GM18508 (cell line): ENCODE measurements around the gene MCCC1.
"Not testable (repeated sequence)": the region's sequence is repeated elsewhere in the genome, so short reads cannot be mapped to it uniquely, and the experiment has no call there.

Experiments used
- ATAC-seq: cut with Tn5 transposase; IDR thresholded peaks from one replicate; pipeline ENCODE4 v1.9.1; 2021; ENCODE audit warnings: moderate number of reproducible peaks; ENCODE audit not compliant: insufficient read depth, unreplicated experiment

The MCCC1 gene

DNA sequence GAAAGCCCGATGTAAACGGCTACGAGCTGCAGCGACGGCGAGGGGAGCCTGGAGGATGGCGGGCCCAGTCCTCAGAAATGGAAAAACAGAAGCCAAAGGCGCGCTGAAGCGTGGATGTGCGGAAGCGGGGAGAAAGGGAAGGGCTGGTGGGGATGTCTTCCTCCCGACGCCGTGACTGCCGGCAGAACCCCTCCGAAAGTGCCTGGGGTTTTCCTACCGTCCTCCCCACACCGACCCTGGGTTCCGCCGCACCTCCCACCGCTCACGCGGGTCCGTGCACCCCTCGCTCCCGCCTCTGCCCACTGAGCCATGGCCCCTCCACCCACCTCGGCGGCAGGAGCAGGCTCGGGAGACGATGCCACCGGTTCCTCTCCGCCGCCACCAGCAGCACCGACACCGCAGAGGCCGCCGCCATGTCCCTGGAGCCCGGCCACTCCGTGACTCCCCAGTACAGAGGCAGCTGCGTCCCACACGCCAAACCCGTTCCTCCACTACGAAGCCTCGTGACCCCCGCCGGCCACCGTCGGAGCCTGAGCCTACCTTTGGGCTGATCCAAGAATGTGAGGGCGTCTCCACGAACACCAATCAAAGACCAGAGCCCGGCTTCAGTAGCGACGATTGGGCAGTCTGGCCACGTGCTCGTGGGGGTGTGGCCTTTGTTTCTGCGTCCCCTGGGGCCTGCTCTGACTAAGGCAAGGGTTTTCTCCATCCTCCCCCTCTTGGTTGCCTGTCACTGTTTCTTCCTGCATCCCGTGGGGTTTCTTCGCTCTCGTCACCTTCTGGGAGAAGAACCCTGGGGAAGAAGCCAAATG, at the start of gene MCCC1:
TSS of gene MCCC1 (minus strand) at position 471 of the 812 bp plus-strand sequence. CDS start at position 415, 56 bp downstream.
- ATAC-seq = peak; percentile 98

DNA sequence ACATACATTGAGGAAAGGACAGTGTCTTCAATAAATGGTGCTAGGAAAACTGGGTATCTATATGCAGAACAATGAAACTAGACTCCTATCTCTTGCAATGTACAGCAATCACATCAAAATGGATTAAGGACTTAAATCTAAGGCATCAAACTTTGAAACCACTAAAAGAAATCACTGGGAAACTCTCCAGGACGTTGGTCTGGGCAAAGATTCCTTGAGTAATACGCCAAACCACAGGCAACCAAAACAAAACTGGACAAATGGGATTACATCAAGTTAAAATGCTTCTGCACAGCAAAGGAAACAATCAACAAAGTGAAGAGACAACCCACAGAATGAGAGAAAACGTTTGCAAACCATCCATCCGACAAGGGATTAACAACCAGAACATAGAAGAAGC, 48.8 kb upstream of the MCCC1 start:
- no peak for ATAC-seq

DNA sequence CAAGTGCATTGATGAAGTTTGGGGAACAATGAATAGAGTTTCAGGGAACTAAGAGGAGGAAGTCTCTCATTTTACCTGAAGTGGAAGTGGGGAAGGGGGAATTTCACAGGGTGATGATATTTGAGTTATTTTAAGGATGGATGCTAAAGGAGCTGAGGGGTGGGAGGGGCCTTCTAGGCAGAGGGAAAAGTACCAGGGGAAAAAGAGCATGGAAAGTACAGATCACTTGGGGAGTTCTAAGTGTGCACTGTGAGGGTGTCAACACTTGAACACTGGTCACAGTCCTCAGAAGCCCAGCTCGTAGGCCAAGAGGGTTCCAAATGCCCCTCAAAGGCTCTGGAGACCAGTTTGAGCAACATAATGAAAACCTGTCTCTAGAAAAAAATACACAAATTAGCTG, 45.1 kb upstream of the MCCC1 start:
- ATAC-seq = no peak

- ATAC-seq = no peak
These were observed 42.9 kb upstream of the MCCC1 start for GRCh38 chr3:183142199-183142598.

- no peak for ATAC-seq
These were observed 35.5 kb upstream of the MCCC1 start for GRCh38 chr3:183134844-183135243.

GRCh38 chr3:183132409-183132808, 33.1 kb upstream of the MCCC1 start:
- no peak for ATAC-seq

DNA sequence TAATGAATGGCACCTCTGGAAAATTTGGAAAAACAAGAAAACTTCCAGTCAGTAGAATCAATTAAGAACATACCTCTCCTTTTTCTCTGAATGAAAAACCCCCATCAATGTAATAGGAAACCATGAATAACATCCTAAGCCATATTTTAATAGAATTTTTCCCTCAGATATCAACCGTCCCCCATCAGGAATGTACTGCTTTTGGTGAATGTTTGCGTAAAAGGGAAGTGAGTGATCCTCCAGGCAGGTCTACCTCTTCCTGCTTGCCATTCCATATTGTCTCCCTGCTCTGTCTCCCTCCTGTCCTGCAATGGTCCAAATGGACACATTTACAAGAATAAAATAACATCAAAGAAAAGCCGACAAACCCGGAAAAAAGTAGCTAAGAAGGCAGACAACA, 32.4 kb upstream of the MCCC1 start:
- ATAC-seq = no peak

DNA sequence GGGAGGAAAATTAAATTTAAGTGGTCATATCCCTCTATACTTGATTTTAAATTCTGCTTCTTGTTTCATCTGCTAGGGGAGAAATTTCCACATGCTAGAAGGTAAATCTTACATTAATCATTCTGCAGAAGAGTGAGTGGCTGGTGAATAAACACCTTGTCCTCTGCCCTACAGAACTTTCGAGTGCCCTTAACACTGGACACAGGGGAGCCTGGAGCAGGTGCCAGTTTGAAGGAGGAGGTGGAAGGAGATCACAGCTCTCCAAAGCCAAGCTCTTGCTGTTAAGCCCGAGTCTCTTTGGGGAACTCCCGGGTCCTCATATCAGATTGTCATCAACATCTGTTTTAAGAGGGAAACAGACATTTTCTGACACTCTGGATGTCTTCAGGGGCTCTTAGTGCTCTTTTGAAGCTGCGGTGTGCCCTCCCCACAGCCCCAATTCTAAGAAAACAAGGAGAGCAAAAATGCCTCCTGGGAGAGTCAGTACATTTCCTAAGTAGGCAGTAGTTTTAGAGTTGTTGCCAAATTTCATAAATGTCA, 32.0 kb upstream of the MCCC1 start:
- no peak for ATAC-seq

DNA sequence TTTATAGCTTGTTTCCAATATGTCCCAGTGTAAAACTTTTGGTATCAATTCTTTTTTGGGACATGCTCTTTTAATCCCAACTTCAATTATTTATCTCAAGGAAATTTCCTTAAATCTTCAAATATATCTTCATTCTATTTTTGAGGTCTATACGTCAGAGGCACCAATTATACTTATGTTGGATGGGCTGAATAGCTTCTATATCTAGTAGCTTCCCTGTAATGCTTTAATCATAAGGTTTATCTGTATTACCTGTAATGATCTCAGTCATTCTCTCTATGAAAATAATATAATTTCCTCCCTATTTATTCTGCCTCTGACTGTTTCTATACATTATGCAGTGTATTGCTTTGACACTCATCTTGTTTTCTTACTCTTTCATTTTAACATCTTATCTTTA, 29.9 kb upstream of the MCCC1 start:
- ATAC-seq = no peak

- ATAC-seq = no peak
These were observed 29.4 kb upstream of the MCCC1 start for GRCh38 chr3:183128709-183129108.

- ATAC-seq = no peak
These were observed 24.6 kb upstream of the MCCC1 start for GRCh38 chr3:183123891-183124290.

DNA sequence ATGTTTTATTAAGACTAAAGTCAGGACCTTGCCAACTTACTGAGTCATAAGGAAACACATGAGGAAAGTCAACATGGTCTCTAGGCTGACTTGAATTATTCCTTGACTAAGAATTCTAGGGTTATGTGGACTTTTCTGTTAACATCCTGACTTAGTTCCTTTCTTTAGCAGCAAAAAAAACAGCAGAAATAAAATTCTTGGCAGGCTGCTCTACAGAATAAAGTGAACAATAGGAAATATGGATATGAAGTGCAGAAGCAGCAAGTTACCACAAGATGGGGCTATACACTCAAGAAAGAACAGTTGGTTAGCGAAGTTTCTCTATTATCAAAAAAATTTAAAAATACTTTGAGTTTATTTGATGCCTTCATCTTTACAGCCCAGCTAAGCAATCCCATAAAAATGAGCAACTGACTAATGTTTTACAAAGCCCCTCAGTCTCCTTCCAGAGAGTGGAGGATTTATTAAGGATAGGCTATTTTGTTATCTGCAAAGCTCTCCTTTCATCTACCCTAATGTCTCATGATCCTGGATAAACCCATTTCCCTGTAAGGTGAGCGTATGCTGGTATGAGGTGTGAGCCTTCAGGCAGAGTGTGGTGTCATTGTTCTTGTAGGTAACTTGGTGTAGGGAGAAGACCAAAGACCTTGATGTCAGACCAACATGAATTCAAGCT, 23.1 kb upstream of the MCCC1 start:
- no peak for ATAC-seq

- ATAC-seq = no peak
These were observed 21.4 kb upstream of the MCCC1 start for GRCh38 chr3:183120538-183121215.

- ATAC-seq = no peak
These were observed 17.8 kb upstream of the MCCC1 start for GRCh38 chr3:183117056-183117455.

DNA sequence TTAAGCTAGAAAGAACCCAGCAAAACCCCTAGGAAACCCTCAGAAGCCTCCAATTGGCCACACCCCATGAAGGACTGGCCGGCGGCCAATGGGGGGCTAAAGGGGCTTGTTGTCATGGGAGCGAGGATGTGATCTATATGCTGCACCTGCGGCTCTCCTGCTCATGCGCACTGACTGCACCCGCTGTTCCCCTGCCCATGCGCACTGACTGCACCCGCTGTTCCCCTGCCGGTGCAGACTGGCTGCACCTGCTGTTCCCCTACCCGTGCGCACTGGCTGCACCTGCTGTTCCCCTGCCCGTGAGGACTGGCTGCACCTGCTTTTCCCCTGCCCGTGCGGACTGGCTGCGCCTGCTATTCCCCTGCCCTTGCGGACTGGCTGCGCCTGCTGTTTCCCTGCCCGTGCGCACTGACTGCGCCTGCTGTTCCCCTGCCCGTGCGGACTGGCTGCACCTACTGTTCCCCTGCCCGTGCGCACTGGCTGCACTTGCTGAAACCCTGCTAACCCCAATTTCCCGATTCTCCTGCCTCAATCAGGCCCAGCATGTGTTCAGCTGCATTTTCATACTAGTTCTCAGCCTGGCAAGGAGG, 16.8 kb upstream of the MCCC1 start:
- ATAC-seq = no peak

- no peak for ATAC-seq
These were observed 15.3 kb upstream of the MCCC1 start for GRCh38 chr3:183114384-183115178.

- not testable (repeated sequence) for ATAC-seq
These were observed 10.6 kb upstream of the MCCC1 start for GRCh38 chr3:183109847-183110246.

GRCh38 chr3:183108470-183108869, 9.2 kb upstream of the MCCC1 start:
- ATAC-seq = no peak

DNA sequence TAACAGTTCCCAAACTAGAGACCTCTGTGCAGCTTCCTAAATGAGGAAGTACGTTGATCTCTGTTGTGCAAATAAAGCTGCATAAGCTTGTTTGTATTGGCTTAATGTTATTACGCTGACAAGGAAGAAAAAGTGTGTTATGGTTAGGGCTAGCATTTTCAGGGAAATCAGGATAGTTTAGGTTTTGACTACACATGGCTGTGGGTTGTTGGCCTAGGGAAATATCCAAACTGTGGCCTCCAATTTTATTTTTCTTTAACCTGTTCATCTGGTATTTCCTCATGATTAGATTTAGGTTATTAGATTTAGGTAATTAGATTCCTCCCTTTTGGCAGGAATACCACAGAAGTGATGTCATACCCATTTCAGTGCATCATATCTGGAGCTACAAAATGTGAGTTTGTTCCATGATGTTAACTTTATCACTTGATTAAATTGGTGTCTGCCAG, 8.7 kb upstream of the MCCC1 start:
- no peak for ATAC-seq

GRCh38 chr3:183107372-183107771, 8.1 kb upstream of the MCCC1 start:
- not testable (repeated sequence) for ATAC-seq
